WTC11 (cell line): ENCODE measurements around the gene PTCH1. TPM values are rescaled to one million over a fixed set of nuclear protein-coding genes. Genes with fewer than 3 reads are reported as not detected.
A peak's percentile ranks its signal among the peaks of the same experiment; 100 is the strongest.

Experiments
- ATAC-seq: fragments of 200-7000 bp; cut with Tn5 transposase; 2 replicates; pipeline ENCODE4 v1.10.0; 2021; ENCODE audit warnings: mild to moderate bottlenecking, moderate library complexity
- CTCF ChIA-PET: fragments of 300-600 bp; sonication (Branson Sonifier 250); formaldehyde crosslinking; loops from one replicate; lab custom pipeline; 2021; ENCODE audit warnings: antibody characterized with exemption; lab: Charles Lee
- POLR2A ChIA-PET: fragments of 350-600 bp; sonication (Branson Sonifier 250); formaldehyde crosslinking; loops from one replicate; lab custom pipeline; 2021; ENCODE audit warnings: antibody characterized with exemption; lab: Charles Lee
- DNase-seq: peaks from one replicate; pipeline ENCODE4 v3.0.0; 2021; ENCODE audit warnings: low spot score
- H3K27ac Mint-ChIP-seq: 2 replicates; pipeline ENCODE4 v1.8.0; 2021; ENCODE audit warnings: mixed read lengths
- H3K27me3 Mint-ChIP-seq: 2 replicates; pipeline ENCODE4 v1.8.0; 2021; ENCODE audit warnings: low read depth, mild to moderate bottlenecking, moderate library complexity, mixed read lengths
- H3K36me3 Mint-ChIP-seq: 2 replicates; pipeline ENCODE4 v1.8.0; 2021; ENCODE audit warnings: mixed read lengths
- H3K4me1 Mint-ChIP-seq: 2 replicates; pipeline ENCODE4 v1.8.0; 2022; ENCODE audit warnings: mixed read lengths
- H3K4me3 Mint-ChIP-seq: 2 replicates; pipeline ENCODE4 v1.8.0; 2021; ENCODE audit warnings: mild to moderate bottlenecking, moderate library complexity, mixed read lengths
- H3K9me3 Mint-ChIP-seq: 2 replicates; pipeline ENCODE4 v1.8.0; 2021; ENCODE audit warnings: mixed read lengths
- ETV6 ChIP-seq: sonication (generic); formaldehyde crosslinking; IDR thresholded peaks from 2 replicates; pipeline ENCODE4 v1.8.1; 2022; ENCODE audit warnings: mild to moderate bottlenecking, missing genetic modification reagents
- FOXK1 ChIP-seq: sonication (generic); formaldehyde crosslinking; IDR thresholded peaks from 2 replicates; pipeline ENCODE4 v1.8.0; 2022; ENCODE audit warnings: mild to moderate bottlenecking, moderate library complexity, missing genetic modification reagents
- GRHL2 ChIP-seq: fragments of 250-450 bp; sonication (Bioruptor Pico); IDR thresholded peaks from 2 replicates; pipeline ENCODE4 v1.8.0; 2022; ENCODE audit warnings: mild to moderate bottlenecking, moderate library complexity; ENCODE audit not compliant: insufficient replicate concordance, severe bottlenecking
- PRRX2 ChIP-seq: fragments of 250-450 bp; sonication (Bioruptor Pico); IDR thresholded peaks from 2 replicates; pipeline ENCODE4 v1.8.0; 2021; ENCODE audit warnings: mild to moderate bottlenecking
- SP1 ChIP-seq: sonication (generic); formaldehyde crosslinking; conservative IDR thresholded peaks from 2 replicates; pipeline ENCODE4 v1.8.1; 2022; ENCODE audit warnings: missing genetic modification reagents
- ZNF416 ChIP-seq: fragments of 250-450 bp; sonication (Bioruptor Pico); IDR thresholded peaks from 2 replicates; pipeline ENCODE4 v1.9.0; 2021; ENCODE audit warnings: mild to moderate bottlenecking, inconsistent platforms
- total RNA-seq: library from RNA; stranded (reverse); gene quantifications from 3 replicates; pipeline ENCODE4 v1.2.3, GENCODE V29; 2021
- TF ChIP-seq, protein P1 (sequence below): sonication (generic); formaldehyde crosslinking; conservative IDR thresholded peaks from 2 replicates; pipeline ENCODE4 v1.8.1; 2022; ENCODE audit warnings: mild to moderate bottlenecking, missing genetic modification reagents
- TF ChIP-seq, protein P2 (sequence below): sonication (generic); formaldehyde crosslinking; IDR thresholded peaks from 2 replicates; pipeline ENCODE4 v1.8.0; 2023; ENCODE audit warnings: missing genetic modification reagents, mild to moderate bottlenecking, borderline replicate concordance
- TF ChIP-seq, protein P3 (sequence below): sonication (generic); formaldehyde crosslinking; IDR thresholded peaks from 2 replicates; pipeline ENCODE4 v1.8.1; 2022; ENCODE audit warnings: missing genetic modification reagents, borderline replicate concordance
- TF ChIP-seq, protein P4 (sequence below): sonication (generic); formaldehyde crosslinking; IDR thresholded peaks from 2 replicates; pipeline ENCODE4 v1.8.1; 2023; ENCODE audit warnings: mild to moderate bottlenecking, missing genetic modification reagents, moderate library complexity
- TF ChIP-seq, protein P5 (sequence below): sonication (generic); formaldehyde crosslinking; IDR thresholded peaks from 2 replicates; pipeline ENCODE4 v1.8.0; 2022; ENCODE audit warnings: mild to moderate bottlenecking, missing genetic modification reagents

Gene PTCH1
- total RNA-seq, 1 experiment from 2014 or later: 38.0 TPM

DNA sequence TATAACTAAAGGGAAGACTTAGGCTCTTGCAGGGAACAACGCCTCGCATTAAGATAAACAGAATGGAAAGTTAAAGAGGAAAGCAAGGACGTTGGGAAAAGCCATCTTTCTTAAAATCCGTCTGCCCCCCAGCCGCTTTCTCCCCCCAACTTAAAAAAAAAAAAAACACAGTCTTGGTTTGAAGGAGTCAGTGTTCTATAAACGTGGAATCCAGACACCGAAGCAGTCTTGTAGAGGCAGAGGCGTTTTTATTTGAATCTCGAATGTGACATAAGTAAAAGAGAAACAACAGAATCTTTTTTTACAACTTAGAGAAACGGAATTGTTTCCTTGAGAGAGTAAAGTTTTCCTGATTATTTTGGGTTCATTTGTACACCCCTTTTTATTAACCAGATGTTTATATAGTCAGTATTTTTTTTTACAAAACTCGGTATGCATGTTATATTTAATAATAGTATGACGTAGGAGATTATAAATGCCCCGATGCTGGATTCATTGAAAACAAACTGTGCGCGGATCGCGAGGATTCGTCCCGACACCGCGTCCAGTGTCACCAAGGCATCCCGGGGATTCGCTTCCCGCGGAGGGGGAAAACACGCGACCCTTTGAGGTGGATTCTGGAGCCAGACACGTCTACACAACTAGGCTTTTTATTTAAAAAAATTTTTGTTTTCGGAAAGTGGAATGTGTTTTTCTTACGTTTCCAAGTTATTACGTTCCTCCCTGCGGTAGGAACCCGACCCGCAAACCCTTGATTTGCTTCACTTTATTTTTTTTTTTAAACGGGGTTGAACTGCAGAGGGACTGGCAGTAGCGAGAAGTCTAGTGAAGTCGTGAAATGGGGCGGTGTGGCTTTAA, 6.7 kb downstream of the PTCH1 start (continued):
- TF ChIP-seq, protein P1, sequence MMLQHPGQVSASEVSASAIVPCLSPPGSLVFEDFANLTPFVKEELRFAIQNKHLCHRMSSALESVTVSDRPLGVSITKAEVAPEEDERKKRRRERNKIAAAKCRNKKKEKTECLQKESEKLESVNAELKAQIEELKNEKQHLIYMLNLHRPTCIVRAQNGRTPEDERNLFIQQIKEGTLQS (CRISPR knock-in tag): no peak
- TF ChIP-seq ZNF416 (CRISPR knock-in tag) (no peak), SP1 (CRISPR knock-in tag) (no peak)
- TF ChIP-seq, protein P2, sequence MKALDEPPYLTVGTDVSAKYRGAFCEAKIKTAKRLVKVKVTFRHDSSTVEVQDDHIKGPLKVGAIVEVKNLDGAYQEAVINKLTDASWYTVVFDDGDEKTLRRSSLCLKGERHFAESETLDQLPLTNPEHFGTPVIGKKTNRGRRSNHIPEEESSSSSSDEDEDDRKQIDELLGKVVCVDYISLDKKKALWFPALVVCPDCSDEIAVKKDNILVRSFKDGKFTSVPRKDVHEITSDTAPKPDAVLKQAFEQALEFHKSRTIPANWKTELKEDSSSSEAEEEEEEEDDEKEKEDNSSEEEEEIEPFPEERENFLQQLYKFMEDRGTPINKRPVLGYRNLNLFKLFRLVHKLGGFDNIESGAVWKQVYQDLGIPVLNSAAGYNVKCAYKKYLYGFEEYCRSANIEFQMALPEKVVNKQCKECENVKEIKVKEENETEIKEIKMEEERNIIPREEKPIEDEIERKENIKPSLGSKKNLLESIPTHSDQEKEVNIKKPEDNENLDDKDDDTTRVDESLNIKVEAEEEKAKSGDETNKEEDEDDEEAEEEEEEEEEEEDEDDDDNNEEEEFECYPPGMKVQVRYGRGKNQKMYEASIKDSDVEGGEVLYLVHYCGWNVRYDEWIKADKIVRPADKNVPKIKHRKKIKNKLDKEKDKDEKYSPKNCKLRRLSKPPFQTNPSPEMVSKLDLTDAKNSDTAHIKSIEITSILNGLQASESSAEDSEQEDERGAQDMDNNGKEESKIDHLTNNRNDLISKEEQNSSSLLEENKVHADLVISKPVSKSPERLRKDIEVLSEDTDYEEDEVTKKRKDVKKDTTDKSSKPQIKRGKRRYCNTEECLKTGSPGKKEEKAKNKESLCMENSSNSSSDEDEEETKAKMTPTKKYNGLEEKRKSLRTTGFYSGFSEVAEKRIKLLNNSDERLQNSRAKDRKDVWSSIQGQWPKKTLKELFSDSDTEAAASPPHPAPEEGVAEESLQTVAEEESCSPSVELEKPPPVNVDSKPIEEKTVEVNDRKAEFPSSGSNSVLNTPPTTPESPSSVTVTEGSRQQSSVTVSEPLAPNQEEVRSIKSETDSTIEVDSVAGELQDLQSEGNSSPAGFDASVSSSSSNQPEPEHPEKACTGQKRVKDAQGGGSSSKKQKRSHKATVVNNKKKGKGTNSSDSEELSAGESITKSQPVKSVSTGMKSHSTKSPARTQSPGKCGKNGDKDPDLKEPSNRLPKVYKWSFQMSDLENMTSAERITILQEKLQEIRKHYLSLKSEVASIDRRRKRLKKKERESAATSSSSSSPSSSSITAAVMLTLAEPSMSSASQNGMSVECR (CRISPR knock-in tag): no peak
- TF ChIP-seq, protein P3, sequence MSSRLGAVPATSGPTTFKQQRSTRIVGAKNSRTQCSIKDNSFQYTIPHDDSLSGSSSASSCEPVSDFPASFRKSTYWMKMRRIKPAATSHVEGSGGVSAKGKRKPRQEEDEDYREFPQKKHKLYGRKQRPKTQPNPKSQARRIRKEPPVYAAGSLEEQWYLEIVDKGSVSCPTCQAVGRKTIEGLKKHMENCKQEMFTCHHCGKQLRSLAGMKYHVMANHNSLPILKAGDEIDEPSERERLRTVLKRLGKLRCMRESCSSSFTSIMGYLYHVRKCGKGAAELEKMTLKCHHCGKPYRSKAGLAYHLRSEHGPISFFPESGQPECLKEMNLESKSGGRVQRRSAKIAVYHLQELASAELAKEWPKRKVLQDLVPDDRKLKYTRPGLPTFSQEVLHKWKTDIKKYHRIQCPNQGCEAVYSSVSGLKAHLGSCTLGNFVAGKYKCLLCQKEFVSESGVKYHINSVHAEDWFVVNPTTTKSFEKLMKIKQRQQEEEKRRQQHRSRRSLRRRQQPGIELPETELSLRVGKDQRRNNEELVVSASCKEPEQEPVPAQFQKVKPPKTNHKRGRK (CRISPR knock-in tag): no peak

DNA sequence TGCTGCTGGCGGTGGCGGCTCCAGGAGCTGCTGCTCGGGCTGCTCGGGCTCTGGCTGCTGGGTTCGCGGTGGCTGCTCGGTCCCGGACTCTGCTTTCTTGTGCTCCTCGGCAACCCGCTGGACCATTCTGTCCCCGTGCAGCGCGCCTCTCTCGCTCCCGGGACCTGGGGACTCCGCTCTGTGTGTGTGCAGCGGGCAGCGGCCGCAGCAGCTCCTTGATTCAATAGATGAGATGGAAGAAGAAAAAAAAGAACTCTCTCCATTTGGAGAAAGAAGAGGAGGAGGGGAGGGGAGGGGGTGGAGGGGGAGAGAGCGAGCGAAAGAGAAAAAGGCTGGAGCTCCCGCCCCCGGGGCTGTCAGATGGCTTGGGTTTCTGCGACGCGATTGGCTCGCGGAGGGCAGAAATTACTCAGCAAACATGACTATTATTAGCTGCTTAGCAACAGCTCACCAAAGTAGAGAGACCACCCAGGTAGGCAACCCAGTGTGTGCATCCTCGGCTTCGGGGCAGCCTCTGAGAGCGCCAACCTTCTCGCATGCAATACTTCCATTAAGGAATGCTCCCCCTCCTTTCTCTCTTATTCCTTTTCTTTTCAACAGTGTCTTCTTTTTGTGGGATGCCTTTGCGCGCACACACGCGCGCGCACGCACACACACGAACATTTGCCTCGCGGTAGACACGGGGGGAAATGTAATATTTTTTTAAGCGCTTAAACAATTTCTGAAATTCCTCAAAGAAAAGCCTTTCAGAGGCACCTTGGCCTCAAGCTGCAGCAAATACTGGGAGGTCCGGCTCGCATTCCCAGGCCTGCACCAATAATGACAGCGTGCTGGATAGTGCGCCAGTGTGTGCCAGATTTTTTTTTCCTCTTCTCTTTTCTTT, 7.6 kb downstream of the PTCH1 start:
- Mint-ChIP-seq H3K4me3 (peak overlapping the region; percentile 93), H3K27me3 (peaks cover 22% of the 10 kb centered on the region), H3K9me3 (no peaks in the 10 kb centered on the region), H3K4me1 (peaks cover 40% of the 10 kb centered on the region), H3K36me3 (no peaks in the 10 kb centered on the region), H3K27ac (peak overlapping the region; percentile 99)
- CTCF ChIA-PET: interaction anchor here (0.6 to 1.3 kb wide), 6 partner anchors 26 to 326 kb away, joined by 3 to 5 read pairs (median 4); no protein-coding TSS in a partner anchor
- peak; percentile 55; the same call in 1 of the 2 replicates for TF ChIP-seq FOXK1 (CRISPR knock-in tag)
- TF ChIP-seq, protein P4, sequence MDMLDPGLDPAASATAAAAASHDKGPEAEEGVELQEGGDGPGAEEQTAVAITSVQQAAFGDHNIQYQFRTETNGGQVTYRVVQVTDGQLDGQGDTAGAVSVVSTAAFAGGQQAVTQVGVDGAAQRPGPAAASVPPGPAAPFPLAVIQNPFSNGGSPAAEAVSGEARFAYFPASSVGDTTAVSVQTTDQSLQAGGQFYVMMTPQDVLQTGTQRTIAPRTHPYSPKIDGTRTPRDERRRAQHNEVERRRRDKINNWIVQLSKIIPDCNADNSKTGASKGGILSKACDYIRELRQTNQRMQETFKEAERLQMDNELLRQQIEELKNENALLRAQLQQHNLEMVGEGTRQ (CRISPR knock-in tag): peak; percentile 54; the same call in 1 of the 2 replicates
- no peak for TF ChIP-seq PRRX2 (CRISPR knock-in tag)
- TF ChIP-seq, protein P5, sequence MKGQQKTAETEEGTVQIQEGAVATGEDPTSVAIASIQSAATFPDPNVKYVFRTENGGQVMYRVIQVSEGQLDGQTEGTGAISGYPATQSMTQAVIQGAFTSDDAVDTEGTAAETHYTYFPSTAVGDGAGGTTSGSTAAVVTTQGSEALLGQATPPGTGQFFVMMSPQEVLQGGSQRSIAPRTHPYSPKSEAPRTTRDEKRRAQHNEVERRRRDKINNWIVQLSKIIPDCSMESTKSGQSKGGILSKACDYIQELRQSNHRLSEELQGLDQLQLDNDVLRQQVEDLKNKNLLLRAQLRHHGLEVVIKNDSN (CRISPR knock-in tag): no peak
- TF ChIP-seq GRHL2 (CRISPR knock-in tag): no peak
- TF ChIP-seq ETV6 (CRISPR knock-in tag): 0 out of 2 replicates have a peak, but pooled peaks have one; percentile 40
- POLR2A ChIA-PET: interaction anchor here (1.0 to 1.3 kb wide), 4 partner anchors 11 to 242 kb away, joined by 3 to 4 read pairs (median 3); no protein-coding TSS in a partner anchor
- DNase-seq (peak; percentile 87), ATAC-seq (peak; percentile 28)
